ENCODE measurements around the gene NFATC2. TPM values are rescaled to one million over a fixed set of nuclear protein-coding genes. Genes with fewer than 3 reads are reported as not detected.

The NFATC2 gene
- total and polyA plus RNA-seq, 2 of the 8 experiments (the other 6 are each of a cell fraction or from before 2014, with no cell fraction given): 0.27 to 0.91 TPM

DNA sequence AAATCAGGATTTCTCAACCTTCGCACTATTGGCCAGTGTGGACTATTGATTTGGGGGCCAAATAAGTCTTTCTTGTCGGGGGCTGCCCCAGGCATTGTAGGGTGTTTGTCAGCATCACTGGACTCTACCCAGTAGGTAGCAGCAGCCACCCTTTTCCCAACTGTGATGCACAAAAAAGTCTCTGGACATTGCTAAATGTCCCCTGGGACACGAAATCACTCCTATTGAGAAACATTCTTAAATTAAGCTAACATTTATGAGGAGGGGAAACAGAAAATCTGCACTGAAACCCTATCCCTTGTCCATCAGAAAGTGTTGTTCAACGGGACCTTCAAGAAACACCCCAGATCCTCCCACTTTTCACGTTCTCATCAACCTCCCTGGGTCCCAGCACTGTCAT is 54.2 kb downstream of the NFATC2 start:
- no peaks in the 10 kb centered on the region for H3K27me3 ChIP-seq (replicated peaks in 1 of 4; ENCODE audit: control insufficient read depth in 3 of 4, extremely low read depth in 1 of 4, insufficient read depth in 3 of 4, low read length in 3 of 4)
- no peak overlapping the region for H3K4ac ChIP-seq (replicated peaks; ENCODE audit: insufficient read length, low read depth, low read length)
- 84% methylated on average over 5 of the region's 5 CpGs; no CpG with 5 or more reads in 1 of the 2 experiments for WGBS, 2 experiments (ENCODE audit: extremely low coverage in 1 of 2, insufficient coverage in 1 of 2, insufficient read length in 1 of 2, insufficient replicate concordance in 2 of 2, low coverage in 1 of 2, low lambda C conversion rate in 2 of 2, missing lambda C conversion rate in 1 of 2)
- H2AK5ac ChIP-seq (ENCODE audit: low read depth, low read length): no peak overlapping the region
- H3K9ac ChIP-seq (replicated peaks in 1 of 4; ENCODE audit: extremely low read depth in 1 of 4, low read depth in 3 of 4, low read length in 3 of 4): no peak overlapping the region
- no peaks in the 10 kb centered on the region for H3K79me2 ChIP-seq (ENCODE audit: control insufficient read depth in 1 of 2, insufficient read depth in 2 of 2, low read length in 2 of 2)
- no peak overlapping the region for H2BK5ac ChIP-seq (ENCODE audit: low read depth, low read length)
- H3K9me3 ChIP-seq (ENCODE audit: insufficient read depth in 2 of 2, low read depth in 1 of 2, low read length in 1 of 2): no peaks in the 10 kb centered on the region
- no peak overlapping the region for H3K27ac ChIP-seq (ENCODE audit: low read depth, low read length)
- H3K4me3 ChIP-seq (ENCODE audit: extremely low read depth in 1 of 4, insufficient read depth in 2 of 4, low read depth in 3 of 4, low read length in 4 of 4): no peak overlapping the region
- no peak for FAIRE-seq
- no peaks in the 10 kb centered on the region for H3K36me3 ChIP-seq (ENCODE audit: control insufficient read depth in 2 of 4, insufficient read depth in 4 of 4, low read length in 3 of 4)
- TF ChIP-seq SIX5 (IDR thresholded peaks at IDR 0.05; ENCODE audit: low read depth, low read length): no peak
- TF ChIP-seq, protein P1, sequence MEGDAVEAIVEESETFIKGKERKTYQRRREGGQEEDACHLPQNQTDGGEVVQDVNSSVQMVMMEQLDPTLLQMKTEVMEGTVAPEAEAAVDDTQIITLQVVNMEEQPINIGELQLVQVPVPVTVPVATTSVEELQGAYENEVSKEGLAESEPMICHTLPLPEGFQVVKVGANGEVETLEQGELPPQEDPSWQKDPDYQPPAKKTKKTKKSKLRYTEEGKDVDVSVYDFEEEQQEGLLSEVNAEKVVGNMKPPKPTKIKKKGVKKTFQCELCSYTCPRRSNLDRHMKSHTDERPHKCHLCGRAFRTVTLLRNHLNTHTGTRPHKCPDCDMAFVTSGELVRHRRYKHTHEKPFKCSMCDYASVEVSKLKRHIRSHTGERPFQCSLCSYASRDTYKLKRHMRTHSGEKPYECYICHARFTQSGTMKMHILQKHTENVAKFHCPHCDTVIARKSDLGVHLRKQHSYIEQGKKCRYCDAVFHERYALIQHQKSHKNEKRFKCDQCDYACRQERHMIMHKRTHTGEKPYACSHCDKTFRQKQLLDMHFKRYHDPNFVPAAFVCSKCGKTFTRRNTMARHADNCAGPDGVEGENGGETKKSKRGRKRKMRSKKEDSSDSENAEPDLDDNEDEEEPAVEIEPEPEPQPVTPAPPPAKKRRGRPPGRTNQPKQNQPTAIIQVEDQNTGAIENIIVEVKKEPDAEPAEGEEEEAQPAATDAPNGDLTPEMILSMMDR (IDR thresholded peaks at IDR 0.05; ENCODE audit: control extremely low read depth in 1 of 3, insufficient read depth in 1 of 3, low read depth in 1 of 3, low read length in 3 of 3): no peak
- no peak for TF ChIP-seq HDAC6 (IDR thresholded peaks at IDR 0.05; ENCODE audit: low read depth, low read length)
- no peak for TF ChIP-seq E2F6 (IDR thresholded peaks at IDR 0.05)
- TF ChIP-seq KDM4A (IDR thresholded peaks at IDR 0.05; ENCODE audit: low read depth, low read length, severe bottlenecking): no peak
- TF ChIP-seq SP2 (IDR thresholded peaks at IDR 0.05; ENCODE audit: low read length): no peak
- no peak for TF ChIP-seq SAP30 (IDR thresholded peaks at IDR 0.05; ENCODE audit: insufficient read depth, insufficient replicate concordance, low read length)
- no peak for TF ChIP-seq RBBP5 (IDR thresholded peaks at IDR 0.05; ENCODE audit: borderline replicate concordance, low read depth, low read length)
- TF ChIP-seq CBX8 (IDR thresholded peaks at IDR 0.05; ENCODE audit: borderline replicate concordance, low read depth, low read length): no peak
- no peak overlapping the region for H3K14ac ChIP-seq (ENCODE audit: insufficient read length)
- no peak overlapping the region for H4K5ac ChIP-seq (ENCODE audit: insufficient read length, low read depth, low read length)
- H4K20me1 ChIP-seq (replicated peaks in 1 of 2; ENCODE audit: control insufficient read depth in 1 of 2, insufficient read depth in 2 of 2, low read length in 2 of 2): no peaks in the 10 kb centered on the region
- H3K79me1 ChIP-seq (ENCODE audit: low read depth, low read length): no peaks in the 10 kb centered on the region
- H3K23ac ChIP-seq (ENCODE audit: insufficient read length): no peak overlapping the region
- no peak overlapping the region for H3K18ac ChIP-seq (ENCODE audit: extremely low read depth, low read length)
- no peak overlapping the region for H2AFZ ChIP-seq (ENCODE audit: low read length)
- no peak overlapping the region for H3K4me2 ChIP-seq (ENCODE audit: insufficient read depth in 1 of 2, low read depth in 2 of 2, low read length in 2 of 2)
- no peak overlapping the region for H2BK20ac ChIP-seq (ENCODE audit: low read length)
- no peak for DNase-seq (ENCODE audit: low read depth in 1 of 2, low spot score in 2 of 2)
- H2BK120ac ChIP-seq (replicated peaks; ENCODE audit: low read depth, low read length): no peak overlapping the region
- H2BK15ac ChIP-seq (ENCODE audit: low read length): no peak overlapping the region
- POLR2A ChIA-PET (ENCODE audit: partially characterized antibody): no interaction called here
- no peak overlapping the region for H3K56ac ChIP-seq (replicated peaks; ENCODE audit: insufficient read length, low read depth, low read length)
- no peak overlapping the region for H4K91ac ChIP-seq (replicated peaks; ENCODE audit: insufficient read length, low read length)
- H4K8ac ChIP-seq (ENCODE audit: extremely low read depth, insufficient read depth, low read length): no peak overlapping the region
- no peaks in the 10 kb centered on the region for H3K23me2 ChIP-seq (ENCODE audit: low read depth, low read length)
- CTCF ChIA-PET (ENCODE audit: partially characterized antibody): interaction anchor here (0.6 to 1.4 kb wide), 3 partner anchors 37 to 118 kb away, joined by 3 to 4 read pairs (median 3); no protein-coding TSS in a partner anchor
- peaks cover 0 to 5% (median 0%) of the 10 kb centered on the region in 4 experiments; a peak in 3 of 7 replicates for H3K4me1 ChIP-seq (replicated peaks in 1 of 4; ENCODE audit: control insufficient read depth in 3 of 4, insufficient read depth in 4 of 4, low read length in 3 of 4)
- no peak overlapping the region for H2BK12ac ChIP-seq (ENCODE audit: low read depth, low read length)
